HG02678 (cell line): ENCODE results near the gene CCSER2.
"Not testable (repeated sequence)": the region's sequence is repeated elsewhere in the genome, so short reads cannot be mapped to it uniquely, and the experiment has no call there.

Experiments
- ATAC-seq: cut with Tn5 transposase; IDR thresholded peaks from one replicate; pipeline ENCODE4 v1.9.1; 2021; ENCODE audit warnings: mild to moderate bottlenecking, moderate library complexity; ENCODE audit not compliant: unreplicated experiment

The CCSER2 gene

DNA sequence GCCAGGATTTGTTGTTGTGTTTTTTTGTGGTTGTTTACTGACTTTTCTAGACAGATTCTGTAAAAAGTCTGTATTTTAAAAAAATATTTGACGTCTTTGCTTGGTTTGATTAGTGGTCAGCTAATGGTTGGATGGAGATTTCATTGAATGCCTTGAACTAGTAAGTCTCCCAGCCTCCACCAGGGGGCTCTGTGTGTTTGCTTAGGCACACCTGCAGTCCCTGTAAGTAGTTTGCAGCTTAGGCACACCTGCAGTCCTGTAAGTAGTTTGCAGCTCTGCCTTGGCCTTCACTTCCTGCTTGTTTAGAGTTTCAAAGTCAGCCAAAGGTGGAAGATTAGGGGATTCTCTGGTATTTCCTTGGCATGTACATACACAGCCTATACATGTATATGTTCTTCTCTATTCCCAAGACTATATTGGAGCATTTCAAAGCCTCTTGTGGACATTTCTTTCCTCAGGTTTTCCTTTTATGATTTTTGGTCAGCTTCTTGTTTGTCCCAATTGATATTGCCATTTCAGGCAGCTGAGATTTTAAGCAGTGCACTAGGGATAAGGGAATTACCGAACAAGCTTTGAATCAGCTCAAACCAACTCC, 101.6 kb downstream of the CCSER2 start:
- peak; percentile 96 for ATAC-seq

DNA sequence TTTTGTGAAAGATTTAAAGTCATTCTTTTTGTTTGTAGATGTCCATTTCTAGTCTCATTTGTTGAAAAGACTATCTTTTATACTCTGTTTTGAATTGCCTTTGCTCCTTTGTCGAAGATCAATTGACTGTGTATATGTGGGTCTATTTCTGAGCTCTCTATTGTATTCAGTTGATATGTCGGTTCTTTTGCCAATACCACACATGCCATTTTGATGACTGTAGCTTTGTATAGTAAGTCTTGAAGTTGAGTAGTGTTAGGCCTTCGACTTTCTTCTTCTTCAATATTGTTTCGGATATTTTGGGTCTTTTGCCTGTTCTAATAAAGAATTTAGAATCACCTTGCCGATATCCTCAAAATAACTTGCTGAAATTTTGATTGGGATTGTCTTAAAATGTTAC, 104.5 kb downstream of the CCSER2 start:
- no peak for ATAC-seq

DNA sequence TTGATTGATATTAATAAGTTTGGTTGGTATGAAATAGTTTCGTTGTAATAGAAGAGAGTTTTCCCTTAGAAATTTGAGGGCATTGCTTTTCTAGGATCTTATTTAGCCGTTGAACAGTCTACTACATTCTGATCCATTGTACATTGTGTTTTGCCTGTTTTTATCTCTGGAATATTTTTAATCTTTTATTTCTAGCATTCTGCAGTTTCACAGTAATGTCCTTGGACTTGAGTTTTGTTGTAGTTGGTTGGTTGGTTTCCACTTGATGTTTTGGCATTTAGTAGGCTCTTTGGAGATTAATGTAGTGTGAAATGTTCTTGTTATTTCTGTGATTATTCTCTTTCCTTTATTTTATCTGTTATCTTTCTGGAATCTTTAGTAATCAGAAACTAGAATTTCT, 112.4 kb downstream of the CCSER2 start:
- no peak for ATAC-seq

DNA sequence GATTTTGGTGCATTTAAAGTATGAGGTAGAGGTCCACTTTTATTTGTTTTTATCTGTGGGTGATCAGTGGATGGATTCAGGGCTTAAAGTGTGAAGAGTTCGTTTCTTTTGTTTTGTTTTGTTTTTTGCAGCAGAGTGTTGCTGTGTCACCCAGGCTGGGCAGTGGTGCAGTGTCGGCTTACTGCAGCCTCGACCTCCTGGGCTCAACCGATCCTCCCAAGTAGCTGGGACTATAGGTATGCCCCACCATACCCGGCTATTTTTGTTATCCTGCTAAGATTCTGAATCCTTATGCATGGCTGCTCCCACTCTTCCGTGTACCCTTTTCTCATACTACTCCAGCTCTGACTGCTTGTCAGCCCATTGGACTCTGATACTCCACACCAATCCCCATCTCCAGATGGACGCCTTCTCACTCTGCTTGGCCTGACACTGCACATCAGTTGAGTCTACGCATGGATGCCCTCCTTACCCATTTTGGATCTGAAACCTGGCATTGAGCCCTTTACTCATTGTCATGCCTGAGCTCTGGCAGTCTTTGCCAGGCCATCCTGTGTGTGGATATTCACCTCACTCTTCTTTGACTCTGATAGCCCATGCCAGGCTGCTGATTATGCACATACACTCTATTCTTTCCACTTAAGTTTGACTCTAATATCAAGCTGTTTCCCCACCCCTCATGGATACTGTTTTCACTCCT, 119.5 kb downstream of the CCSER2 start:
- ATAC-seq: no peak

DNA sequence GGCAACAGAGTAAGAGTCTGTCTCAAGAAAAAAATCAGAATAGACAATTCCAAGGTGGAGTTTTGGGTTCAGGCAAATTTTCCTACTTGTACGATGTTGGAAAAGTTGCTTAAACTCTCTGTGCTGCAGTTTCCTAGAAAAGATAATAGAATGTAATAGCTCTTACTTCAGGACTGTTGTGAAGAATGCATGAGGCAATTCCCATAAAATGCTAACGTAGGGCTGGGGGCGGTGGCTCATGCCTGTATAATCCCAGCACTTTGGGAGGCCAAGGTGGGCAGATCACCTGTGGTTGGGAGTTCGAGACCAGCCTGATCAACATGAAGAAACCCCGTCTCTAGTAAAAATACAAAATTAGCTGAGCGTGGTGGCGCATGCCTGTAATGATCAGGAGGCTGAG, 121.0 kb downstream of the CCSER2 start:
- not testable (repeated sequence) for ATAC-seq

DNA sequence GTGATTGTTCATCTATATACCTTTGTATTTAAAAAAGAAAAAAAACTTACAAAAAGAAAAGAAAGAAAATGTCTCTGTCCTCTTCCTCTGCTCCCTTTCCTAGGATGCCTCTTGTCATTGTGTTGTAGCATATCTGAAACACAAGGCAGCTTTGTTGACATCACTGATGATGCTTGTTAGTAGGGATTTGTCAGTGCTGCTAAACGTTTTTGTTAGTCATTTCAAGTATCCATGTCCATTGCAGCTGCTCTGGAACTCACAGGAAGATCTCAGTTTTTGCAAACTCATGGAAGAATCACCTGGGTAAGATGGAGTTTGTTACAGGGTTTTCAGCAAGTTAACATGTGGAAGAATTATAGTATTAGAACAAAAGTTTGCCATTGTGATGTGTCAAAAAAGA, 123.6 kb downstream of the CCSER2 start:
- no peak for ATAC-seq

DNA sequence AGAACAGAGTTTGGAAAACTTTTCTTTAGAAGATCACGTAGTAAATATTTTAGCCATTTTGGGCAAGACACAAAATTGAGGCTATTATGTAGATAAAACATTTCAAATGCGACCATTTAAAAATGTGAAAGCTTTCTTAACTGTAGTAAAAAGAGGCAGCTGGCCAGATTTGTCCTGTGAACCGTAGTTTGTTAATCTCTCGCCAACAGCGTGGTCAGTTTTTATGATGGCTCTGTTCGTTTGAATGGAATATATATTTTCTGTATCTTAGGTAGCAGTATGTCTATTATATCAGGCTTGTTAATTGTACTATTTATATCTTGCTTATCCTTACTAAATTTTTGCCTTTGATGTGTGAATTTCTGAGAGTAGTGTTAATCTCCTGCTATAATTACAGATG, 124.9 kb downstream of the CCSER2 start:
- no peak for ATAC-seq

DNA sequence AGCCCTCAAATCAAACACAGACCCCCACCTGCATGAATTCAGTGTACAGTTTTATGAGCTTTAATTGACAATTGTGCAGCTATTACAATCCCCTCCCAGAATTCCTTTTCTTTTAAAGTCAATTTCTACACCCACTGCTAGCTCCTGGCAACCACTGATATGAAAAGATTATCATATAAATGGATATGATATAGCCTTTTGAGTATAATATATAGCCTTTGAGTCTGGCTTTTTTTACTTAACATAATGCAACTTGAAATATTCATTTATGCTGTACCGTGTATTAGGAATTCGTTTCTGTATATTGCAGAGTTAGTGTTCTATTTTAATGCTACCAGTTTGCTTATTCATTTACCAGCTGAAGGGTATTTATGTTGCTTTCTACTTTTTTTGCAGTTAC, 127.7 kb downstream of the CCSER2 start:
- ATAC-seq: no peak

DNA sequence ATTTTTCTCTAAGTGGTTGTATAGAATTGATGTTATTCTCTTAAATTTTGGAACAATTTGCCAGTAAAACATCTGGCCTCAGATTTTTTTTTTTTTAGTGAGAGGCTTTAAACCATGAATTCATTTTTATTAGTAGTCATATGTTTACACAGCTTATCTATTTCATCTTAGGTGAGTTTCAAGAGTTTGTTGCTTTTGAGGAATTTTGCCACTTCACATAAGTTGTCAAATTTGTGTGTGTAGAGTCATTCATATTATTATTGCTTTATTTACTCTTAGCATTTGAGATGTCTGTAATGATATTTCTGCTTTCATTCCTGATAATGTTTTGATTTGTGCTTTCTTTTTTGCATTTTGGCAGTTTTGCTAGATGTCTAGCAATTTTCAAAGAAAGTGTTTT, 132.1 kb downstream of the CCSER2 start:
- no peak for ATAC-seq

DNA sequence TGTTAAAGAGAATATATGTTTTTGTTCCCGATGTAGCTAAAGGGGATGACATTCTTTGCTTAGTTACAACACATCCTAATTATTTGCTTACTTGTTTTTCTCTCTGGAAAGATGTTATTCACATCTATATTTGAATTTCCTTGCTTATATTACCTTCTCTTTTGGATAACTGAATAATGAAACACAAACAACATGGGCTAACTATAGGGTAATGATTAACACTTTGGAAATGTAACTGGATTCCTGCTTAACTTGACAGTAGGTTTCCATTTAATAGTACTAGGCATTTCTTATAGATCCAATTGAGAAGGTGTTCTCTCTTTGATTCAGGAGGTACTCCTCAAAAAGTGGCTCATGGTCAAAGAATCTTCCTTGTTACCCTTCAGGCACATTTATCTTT, 141.1 kb downstream of the CCSER2 start:
- no peak for ATAC-seq

DNA sequence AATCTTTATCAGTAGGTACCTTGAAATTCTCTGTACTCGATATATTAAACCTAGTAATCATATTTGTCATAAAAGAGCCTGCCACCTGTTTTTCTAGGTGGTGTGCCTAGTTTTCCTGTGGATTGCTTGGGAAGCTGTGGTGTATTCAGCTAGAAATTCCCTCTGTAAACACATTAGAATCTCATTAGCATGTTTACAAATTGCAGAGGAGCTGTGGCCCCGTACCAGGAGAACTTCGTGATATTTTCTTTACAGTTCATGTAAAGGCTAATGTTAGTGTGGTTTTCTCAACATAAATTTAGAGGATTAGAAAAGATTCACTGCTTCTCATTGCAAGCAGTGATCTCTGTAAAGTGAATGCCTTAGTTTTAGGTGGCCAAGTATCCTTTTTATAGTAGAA, 144.7 kb downstream of the CCSER2 start:
- no peak for ATAC-seq

DNA sequence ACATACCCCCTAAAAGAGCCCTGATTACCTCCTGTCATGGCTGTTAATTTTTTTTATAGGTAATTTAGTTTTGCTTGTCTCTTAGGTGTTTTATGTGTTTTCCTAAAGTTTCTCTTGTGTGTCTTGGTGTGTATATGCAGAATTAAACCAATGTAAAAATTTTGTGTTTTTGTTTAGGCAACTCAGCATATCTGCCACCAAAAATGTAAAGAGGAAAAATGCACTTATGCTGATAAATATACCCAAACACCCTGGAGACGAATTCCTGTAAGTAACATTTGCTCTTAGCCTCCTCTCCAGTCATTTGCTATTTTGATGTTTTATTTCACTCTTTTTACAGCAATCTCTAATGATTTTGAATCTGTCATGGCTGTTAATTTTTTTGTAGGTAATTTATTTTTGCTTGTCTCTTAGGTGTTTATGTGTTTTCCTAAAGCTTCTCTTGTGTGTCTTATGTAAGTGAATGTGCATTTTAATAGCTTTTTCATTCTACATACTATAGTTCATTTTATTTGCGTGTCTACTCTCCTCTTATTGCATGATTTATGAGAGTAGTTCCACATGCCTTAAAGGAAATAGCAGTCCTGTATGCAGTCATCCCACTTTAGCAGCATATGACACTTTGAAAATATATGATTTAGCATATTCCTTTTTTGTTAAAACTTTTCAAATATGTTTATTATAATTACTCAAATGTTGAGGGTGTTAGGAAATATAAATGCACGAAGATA, 149.2 kb downstream of the CCSER2 start:
- no peak for ATAC-seq

DNA sequence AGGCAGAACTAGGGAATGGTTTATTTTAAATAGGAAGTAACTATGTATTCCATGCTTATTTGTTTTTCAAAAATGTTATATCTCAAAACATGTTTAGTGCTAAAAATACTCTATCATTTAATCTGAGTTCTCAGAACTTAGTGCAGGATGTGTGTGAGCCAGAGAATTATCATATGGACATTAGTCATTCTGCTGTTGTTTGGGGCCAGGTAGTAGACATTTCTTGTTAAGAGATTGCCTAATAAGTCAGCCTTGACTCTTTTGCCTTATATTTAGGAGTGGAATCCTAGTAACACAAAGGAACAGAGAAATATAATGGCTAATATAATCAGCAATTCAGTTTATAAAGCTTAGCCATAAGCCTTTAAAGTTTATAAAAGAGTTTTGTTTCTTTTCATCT, 149.8 kb downstream of the CCSER2 start:
- ATAC-seq: no peak

DNA sequence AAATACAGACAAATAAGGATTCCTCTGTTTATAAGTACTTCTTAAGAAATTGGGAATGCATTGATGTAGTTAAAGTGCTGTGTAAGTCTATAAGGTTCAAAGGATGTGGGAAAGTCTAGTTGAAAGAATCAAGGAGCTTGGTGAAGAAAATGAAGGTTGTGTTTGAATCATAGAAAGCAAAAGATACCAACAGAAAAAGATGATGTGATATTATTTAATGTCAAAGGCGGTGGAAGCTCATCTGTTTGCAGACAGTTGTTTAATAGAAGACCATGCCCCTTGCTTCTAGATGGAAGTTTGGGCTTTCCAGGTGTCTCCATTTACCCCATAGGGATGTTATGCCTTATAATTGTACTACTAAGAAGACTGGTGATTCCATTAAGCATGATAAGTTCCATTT, 150.3 kb downstream of the CCSER2 start:
- ATAC-seq: no peak

DNA sequence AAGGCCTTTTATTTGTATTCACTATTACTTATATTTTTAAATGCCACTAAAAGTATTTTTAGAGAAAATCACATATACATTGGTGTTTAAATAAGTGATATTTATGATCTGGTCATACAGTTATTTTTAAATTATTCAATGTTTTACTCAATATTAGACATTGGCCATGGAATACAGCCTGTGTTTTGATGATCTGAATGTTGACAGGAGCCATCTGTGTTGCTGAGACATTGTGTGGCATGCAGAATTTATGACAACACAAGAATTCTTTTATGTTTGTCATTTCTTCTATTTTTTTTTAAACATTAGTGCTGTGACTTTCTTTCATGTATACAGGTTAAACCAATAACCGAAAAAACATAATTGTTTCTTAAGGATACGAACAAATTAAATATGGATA, 156.2 kb downstream of the CCSER2 start:
- ATAC-seq: no peak

DNA sequence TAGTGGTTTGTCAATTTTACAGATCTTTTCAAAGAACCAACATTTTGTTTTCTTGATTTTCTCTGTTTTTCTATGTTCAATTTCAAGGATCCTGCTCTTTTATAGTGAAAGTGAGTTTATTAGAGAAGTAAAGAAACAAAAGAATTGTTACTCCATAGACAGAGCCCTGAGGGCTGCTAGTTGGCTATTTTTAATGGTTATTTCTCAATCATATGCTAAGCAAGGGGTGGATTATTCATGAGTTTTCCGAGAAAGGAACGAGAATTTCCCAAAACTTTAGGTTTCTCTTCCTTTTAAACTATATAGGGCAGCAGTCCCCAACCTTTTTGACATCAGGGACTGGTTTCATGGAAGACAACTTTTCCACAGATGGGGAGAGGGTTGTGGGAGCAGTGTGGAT, 165.0 kb downstream of the CCSER2 start:
- ATAC-seq: no peak

DNA sequence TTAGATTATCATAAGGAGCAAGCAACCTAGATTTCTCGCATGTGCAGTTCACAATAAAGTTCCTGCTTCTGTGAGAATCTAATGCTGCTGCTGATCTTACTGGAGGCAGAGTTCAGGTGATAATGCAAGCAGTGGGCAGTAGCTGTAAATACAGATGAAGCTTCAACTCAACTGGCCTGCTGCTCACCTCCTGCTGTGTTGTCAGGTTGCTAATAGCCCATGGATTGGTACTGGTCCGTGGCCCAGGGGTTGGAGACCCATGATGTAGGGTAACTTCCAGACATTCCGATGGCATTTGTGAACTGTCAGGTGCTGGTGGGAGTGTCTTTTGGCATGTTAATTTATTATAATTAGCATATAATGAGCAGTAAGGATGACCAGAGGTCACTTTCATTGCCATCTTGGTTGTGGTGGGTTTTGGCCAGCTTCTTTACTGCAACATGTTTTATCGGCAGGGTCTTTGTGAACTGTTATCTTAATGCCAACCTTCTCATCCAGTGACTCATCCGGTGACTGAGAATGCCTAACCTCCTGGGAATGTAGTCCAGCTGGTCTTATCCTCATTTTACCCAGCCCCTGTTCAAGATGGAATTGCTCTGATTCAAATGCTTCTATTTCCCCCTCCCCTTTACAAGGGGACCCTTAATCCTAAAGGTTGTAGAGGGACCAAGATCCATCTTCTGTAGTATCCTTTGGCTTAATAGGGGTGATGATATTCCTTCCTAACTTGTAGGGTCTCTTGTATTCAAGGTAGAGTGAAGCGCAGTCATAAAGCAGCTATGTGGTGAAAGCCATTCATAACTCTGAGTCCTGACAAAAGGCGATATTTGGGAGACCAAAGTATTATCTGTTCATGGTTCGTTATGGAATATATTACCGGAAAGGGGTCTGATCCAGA, 165.8 kb downstream of the CCSER2 start:
- no peak for ATAC-seq

DNA sequence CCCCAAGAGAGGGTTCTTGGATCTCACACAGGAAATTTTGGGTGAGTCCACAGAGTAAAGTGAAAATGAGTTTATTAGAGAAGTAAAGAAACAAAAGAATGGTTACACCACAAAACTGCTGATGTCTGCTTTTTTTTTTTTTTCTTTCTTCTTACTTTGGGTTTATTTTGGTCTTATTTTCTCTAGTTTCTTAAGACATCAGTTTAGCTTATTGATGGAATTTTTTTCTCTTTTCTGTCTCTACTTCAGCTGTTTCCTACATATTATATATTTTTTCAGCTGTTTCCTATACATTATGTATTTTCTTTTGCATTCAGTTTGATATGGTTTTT, 166.4 kb downstream of the CCSER2 start:
- no peak for ATAC-seq

DNA sequence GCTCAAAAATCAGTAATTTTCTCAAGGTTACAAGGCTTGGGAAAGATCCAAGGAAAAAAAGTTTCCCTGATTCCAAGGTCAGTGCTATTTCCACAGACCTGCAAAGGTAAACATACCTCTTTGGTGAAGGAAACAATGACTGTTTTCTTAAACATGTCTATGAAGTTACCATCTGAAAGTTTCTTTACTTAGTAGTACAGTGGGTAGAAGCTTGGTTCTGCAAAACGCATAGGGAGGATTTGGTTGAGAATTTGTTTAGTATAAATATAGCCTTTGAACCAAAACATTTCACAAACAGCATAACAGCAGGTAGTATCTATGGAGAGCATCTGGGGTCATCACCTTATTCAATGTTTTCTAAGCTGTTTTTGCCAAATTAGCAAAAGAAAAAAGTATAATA, 169.6 kb downstream of the CCSER2 start:
- no peak for ATAC-seq

DNA sequence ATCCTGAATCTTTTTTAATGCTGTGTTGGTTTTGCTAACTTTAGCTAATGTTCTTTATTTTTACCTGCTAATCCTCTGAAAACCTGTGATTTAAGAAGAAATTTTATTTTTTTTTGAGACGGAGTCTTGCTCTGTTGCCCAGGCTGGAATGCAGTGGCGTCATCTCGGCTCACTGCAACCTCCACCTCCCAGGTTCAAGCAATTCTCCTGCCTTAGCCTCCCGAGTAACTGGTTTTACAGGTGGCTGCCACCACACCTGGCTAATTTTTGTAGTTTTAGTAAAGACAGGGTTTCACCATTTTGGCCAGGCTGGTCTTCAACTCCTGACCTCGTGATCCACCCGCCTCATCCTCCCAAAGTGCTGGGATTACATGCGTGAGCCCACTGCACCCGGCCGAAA, 170.7 kb downstream of the CCSER2 start:
- ATAC-seq: not testable (repeated sequence)

DNA sequence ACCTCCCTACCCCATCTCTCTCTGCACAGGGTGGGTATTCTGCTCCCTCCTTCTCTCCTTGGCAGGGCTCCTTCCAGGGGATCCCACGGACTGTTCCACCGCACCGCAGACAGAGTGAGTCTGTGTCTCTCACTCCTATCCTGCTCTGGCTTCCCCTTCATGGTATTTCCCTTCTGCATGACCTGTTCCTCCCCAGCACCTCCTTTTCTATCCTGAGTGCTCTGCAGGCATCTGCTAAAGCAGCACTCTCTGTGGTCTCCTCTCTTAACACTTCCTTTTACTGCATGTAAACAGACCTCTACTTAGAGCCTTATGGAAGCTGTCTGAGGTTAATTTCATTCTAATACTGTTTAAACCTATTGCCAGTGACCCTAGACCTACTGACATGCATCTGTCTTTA, 171.5 kb downstream of the CCSER2 start:
- no peak for ATAC-seq
